ENCODE results near the gene DESI1.

DNA sequence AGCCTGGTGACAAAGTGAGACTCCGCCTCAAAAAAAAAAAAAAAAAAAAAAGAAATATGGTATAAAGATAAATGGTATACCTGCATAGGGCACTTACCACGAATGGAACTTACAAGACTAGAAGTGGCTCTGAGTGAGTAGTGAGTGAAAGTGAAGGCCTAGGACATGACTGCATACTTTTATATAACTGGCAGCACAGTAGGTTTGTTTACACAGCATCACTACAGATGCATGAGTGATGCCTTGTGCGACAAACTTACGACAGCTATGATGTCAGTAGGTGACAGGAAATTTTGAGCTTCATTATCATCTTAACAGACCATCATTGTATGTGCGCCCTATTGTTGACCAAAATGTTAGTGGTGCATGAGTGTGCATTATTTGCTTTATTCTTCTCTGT, 17.9 kb upstream of the DESI1 start:
- TF ChIP-seq SALL2 (tag by site-specific recombination; IDR thresholded peaks at IDR 0.05; ENCODE audit: borderline replicate concordance) (no peak), ZNF792 (tag by site-specific recombination; IDR thresholded peaks at IDR 0.05) (no peak), ZBTB17 (tag by site-specific recombination; IDR thresholded peaks at IDR 0.05) (no peak), ZNF174 (tag by site-specific recombination; IDR thresholded peaks at IDR 0.05) (no peak), ZNF791 (tag by site-specific recombination; IDR thresholded peaks at IDR 0.05) (no peak), ZNF248 (tag by site-specific recombination; IDR thresholded peaks at IDR 0.05) (no peak), ZNF423 (tag by site-specific recombination; IDR thresholded peaks at IDR 0.05) (no peak), ZNF350 (tag by site-specific recombination; IDR thresholded peaks at IDR 0.05) (no peak)
- TF ChIP-seq, protein P1, sequence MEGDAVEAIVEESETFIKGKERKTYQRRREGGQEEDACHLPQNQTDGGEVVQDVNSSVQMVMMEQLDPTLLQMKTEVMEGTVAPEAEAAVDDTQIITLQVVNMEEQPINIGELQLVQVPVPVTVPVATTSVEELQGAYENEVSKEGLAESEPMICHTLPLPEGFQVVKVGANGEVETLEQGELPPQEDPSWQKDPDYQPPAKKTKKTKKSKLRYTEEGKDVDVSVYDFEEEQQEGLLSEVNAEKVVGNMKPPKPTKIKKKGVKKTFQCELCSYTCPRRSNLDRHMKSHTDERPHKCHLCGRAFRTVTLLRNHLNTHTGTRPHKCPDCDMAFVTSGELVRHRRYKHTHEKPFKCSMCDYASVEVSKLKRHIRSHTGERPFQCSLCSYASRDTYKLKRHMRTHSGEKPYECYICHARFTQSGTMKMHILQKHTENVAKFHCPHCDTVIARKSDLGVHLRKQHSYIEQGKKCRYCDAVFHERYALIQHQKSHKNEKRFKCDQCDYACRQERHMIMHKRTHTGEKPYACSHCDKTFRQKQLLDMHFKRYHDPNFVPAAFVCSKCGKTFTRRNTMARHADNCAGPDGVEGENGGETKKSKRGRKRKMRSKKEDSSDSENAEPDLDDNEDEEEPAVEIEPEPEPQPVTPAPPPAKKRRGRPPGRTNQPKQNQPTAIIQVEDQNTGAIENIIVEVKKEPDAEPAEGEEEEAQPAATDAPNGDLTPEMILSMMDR (tag by site-specific recombination; IDR thresholded peaks at IDR 0.05) = no peak
